PC-3 (cell line): Measurements from ENCODE around the gene CCR7. TPM values are rescaled to one million over a fixed set of nuclear protein-coding genes. Genes with fewer than 3 reads are reported as not detected.

Experiments used
- ATAC-seq: fragments of 200-7000 bp; cut with Tn5 transposase; 2 replicates; pipeline ENCODE4 v1.9.1; 2020; ENCODE audit warnings: mild to moderate bottlenecking, moderate library complexity
- BruUV-seq: library from RNA; stranded (reverse); fragments of 400-500 nt; replicated peaks from 2 replicates; lab custom pipeline; 2021; lab: Mats Ljungman, UMichigan
- CTCF ChIA-PET: fragments of 300-600 bp; sonication (Branson Sonifier 250); formaldehyde crosslinking; loops from one replicate; lab custom pipeline; 2022; ENCODE audit warnings: antibody characterized with exemption; lab: Charles Lee
- POLR2A ChIA-PET: fragments of 300-600 bp; sonication (Branson Sonifier 250); formaldehyde crosslinking; loops from one replicate; lab custom pipeline; 2022; ENCODE audit warnings: antibody characterized with exemption; ENCODE audit not compliant: unreplicated experiment; lab: Charles Lee
- DNase-seq: peaks from one replicate; pipeline ENCODE4 v3.0.0-alpha.2; 2015
- H2AFZ ChIP-seq: fragments of 300-600 bp; sonication (generic); 2 replicates; pipeline ENCODE4 v1.6.0; 2016; ENCODE audit warnings: antibody characterized with exemption, low read length
- H3F3A ChIP-seq: fragments of 300-600 bp; sonication (generic); one replicate; pipeline ENCODE4 v1.6.0; 2017; ENCODE audit warnings: antibody characterized with exemption, low read length, control low read depth, mild to moderate bottlenecking; ENCODE audit not compliant: unreplicated experiment
- H3K27ac ChIP-seq: fragments of 300-600 bp; sonication (generic); 2 replicates; pipeline ENCODE4 v1.5.1; 2016; ENCODE audit warnings: mild to moderate bottlenecking, low read length
- H3K27me3 ChIP-seq: fragments of 300-600 bp; sonication (generic); 2 replicates; pipeline ENCODE4 v1.6.1; 2016; ENCODE audit warnings: low read length, mixed read lengths
- H3K36me3 ChIP-seq: fragments of 300-600 bp; sonication (generic); 2 replicates; pipeline ENCODE4 v1.6.1; 2016; ENCODE audit warnings: low read depth, mixed run types, low read length, mixed read lengths
- H3K4me1 ChIP-seq: fragments of 300-600 bp; sonication (generic); 2 replicates; pipeline ENCODE4 v1.5.1; 2016; ENCODE audit warnings: low read length; ENCODE audit not compliant: insufficient read depth
- H3K4me2 ChIP-seq: fragments of 300-600 bp; sonication (generic); 2 replicates; pipeline ENCODE4 v1.6.0; 2016; ENCODE audit warnings: low read length
- H3K4me3 ChIP-seq: fragments of 300-600 bp; sonication (generic); 2 replicates; pipeline ENCODE4 v1.5.1; 2016; ENCODE audit warnings: mild to moderate bottlenecking, low read length, mixed read lengths
- H3K79me2 ChIP-seq: fragments of 300-600 bp; sonication (generic); 2 replicates; pipeline ENCODE4 v1.6.1; 2017; ENCODE audit warnings: low read length, mixed read lengths
- H3K9ac ChIP-seq: fragments of 300-600 bp; sonication (generic); 2 replicates; pipeline ENCODE4 v1.6.0; 2016; ENCODE audit warnings: mild to moderate bottlenecking, low read length
- H3K9me2 ChIP-seq: fragments of 300-600 bp; sonication (generic); replicated peaks from 2 replicates; pipeline ENCODE4 v1.6.1; 2016; ENCODE audit warnings: mixed run types, low read length, mixed read lengths
- H3K9me3 ChIP-seq: fragments of 300-600 bp; sonication (generic); 2 replicates; pipeline ENCODE4 v1.6.1; 2016; ENCODE audit warnings: low read length, mixed read lengths
- H4K20me1 ChIP-seq: fragments of 300-600 bp; sonication (generic); 2 replicates; pipeline ENCODE4 v1.6.1; 2016; ENCODE audit warnings: low read length, mixed read lengths
- EZH2 ChIP-seq: fragments of 300-600 bp; sonication (generic); IDR thresholded peaks from one replicate; pipeline ENCODE4 v1.6.1; 2017; ENCODE audit warnings: antibody characterized with exemption, mild to moderate bottlenecking, low read length; ENCODE audit not compliant: unreplicated experiment
- EZH2phosphoT487 ChIP-seq: fragments of 300-600 bp; sonication (generic); IDR thresholded peaks from 2 replicates; pipeline ENCODE4 v1.6.1; 2018; ENCODE audit warnings: mild to moderate bottlenecking, antibody characterized with exemption, low read length, borderline replicate concordance
- intact Hi-C: fragments of 100-400 bp; cut with micrococcal nuclease; formaldehyde crosslinking; loops from 2 replicates; pipeline ENCODE4 v1.9.0; 2023
- total RNA-seq: library from RNA; depleted of rRNA; stranded (reverse); fragments of >200 nt; gene quantifications from 2 replicates; pipeline ENCODE4 v1.2.3, GENCODE V29; 2014
- TF ChIP-seq, protein P1 (sequence below): fragments of 300-600 bp; sonication (generic); conservative IDR thresholded peaks from 2 replicates; pipeline ENCODE4 v1.5.1; 2017; ENCODE audit warnings: antibody characterized with exemption, low read depth, mild to moderate bottlenecking, low read length

The CCR7 gene
- total RNA-seq, 1 experiment from 2014 or later: not detected

DNA sequence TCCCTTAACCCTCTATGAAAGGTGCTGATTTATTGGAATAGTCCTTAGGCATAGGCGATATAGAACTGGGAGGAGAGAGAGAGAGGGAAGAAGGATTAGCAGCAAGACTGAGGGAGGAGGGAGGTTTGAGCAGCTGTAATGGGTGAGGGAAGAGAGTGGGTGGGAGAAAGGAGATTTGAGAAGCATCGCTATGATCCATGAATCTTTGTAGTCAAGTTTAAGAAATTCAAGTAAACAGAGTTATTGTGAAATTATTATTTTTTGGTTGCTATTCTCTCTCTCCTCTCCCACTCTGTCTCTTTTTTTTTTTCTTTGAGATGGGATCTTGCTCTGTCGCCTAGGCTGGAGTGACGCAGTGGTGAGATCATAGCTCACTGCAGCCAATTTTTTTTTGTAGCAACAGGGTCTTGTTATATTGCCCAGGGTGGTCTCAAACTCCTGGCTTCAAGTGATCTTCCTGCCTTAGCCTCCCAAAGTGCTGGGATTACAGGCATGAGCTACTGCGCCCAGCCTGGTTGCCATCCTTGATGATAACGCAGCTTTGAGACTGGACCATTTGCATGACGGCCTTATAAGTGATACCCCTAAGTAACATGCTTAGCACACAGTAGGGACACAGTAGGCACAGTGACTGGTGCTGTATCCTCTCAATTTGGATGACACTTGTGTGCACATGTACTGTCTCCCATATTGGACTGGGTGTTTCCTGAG, 42.9 kb downstream of the CCR7 start:
- no peak overlapping the region for H3K4me3 ChIP-seq
- intact Hi-C loops: no loop called here

DNA sequence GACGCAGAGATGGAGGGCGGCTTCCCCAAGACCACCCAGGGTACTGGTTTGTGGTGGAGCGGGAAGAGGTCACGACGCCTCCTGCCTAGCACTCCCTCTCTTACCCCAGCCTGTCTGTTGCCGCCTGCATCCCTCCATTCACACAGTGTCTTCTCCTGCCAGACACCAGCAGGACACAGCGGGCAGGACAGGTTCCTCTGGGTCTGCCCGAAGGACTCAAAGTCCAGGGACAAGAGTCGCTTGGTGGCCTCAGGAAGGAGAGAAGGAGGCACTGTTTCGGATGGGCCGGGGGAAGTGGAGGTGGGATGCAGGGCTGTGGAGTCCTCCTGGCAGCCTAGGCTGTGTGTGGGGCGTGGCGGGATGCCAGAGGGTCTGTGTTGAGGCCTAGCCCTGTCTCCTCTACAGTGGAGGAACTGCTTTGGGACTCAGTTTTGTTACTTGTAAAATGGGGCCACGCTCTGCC, 44.2 kb downstream of the CCR7 start:
- H3K9ac ChIP-seq: peak overlapping the region; percentile 69
- H3K4me2 ChIP-seq: peak overlapping the region; percentile 22; the same call in 1 of the 2 replicates
- H3K27ac ChIP-seq: peak overlapping the region; percentile 100
- intact Hi-C loops: no loop called here
- peaks cover 19% of the 10 kb centered on the region for H3K79me2 ChIP-seq
- no peak overlapping the region for H2AFZ ChIP-seq
- H3K27me3 ChIP-seq: no peaks in the 10 kb centered on the region
- ATAC-seq (no peak), DNase-seq (no peak)
- peaks cover 80% of the 10 kb centered on the region for H3K4me1 ChIP-seq
- no peaks in the 10 kb centered on the region for H3K9me3 ChIP-seq
- TF ChIP-seq EZH2 (no peak), EZH2phosphoT487 (no peak)
- TF ChIP-seq, protein P1, sequence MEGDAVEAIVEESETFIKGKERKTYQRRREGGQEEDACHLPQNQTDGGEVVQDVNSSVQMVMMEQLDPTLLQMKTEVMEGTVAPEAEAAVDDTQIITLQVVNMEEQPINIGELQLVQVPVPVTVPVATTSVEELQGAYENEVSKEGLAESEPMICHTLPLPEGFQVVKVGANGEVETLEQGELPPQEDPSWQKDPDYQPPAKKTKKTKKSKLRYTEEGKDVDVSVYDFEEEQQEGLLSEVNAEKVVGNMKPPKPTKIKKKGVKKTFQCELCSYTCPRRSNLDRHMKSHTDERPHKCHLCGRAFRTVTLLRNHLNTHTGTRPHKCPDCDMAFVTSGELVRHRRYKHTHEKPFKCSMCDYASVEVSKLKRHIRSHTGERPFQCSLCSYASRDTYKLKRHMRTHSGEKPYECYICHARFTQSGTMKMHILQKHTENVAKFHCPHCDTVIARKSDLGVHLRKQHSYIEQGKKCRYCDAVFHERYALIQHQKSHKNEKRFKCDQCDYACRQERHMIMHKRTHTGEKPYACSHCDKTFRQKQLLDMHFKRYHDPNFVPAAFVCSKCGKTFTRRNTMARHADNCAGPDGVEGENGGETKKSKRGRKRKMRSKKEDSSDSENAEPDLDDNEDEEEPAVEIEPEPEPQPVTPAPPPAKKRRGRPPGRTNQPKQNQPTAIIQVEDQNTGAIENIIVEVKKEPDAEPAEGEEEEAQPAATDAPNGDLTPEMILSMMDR: no peak
- no peaks in the 10 kb centered on the region for H4K20me1 ChIP-seq
- no peak overlapping the region for H3K4me3 ChIP-seq
- ChIA-PET CTCF (no interaction called here), POLR2A (no interaction called here)
- H3K36me3 ChIP-seq: no peaks in the 10 kb centered on the region
- H3F3A ChIP-seq: peaks cover 21% of the 10 kb centered on the region
- no peaks in the 10 kb centered on the region for H3K9me2 ChIP-seq
- TSS peak; percentile 25 for BruUV-seq

More for the DNA sequence above, 42.9 kb downstream of the CCR7 start:
- Histone ChIP-seq H3F3A (peaks cover 17% of the 10 kb centered on the region), H3K9me3 (no peaks in the 10 kb centered on the region), H3K9ac (peak overlapping the region; percentile 69), H3K4me1 (peaks cover 67% of the 10 kb centered on the region), H3K27ac (peak overlapping the region; percentile 100), H4K20me1 (no peaks in the 10 kb centered on the region), H2AFZ (no peak overlapping the region), H3K9me2 (no peaks in the 10 kb centered on the region), H3K4me2 (peak overlapping the region; percentile 44), H3K36me3 (no peaks in the 10 kb centered on the region), H3K79me2 (peaks cover 19% of the 10 kb centered on the region), H3K27me3 (no peaks in the 10 kb centered on the region)
- DNase-seq: no peak
- ChIA-PET CTCF (no interaction called here), POLR2A (no interaction called here)
- no peak for ATAC-seq
- TSS peak; percentile 45 for BruUV-seq
- TF ChIP-seq, protein P1: no peak
- TF ChIP-seq EZH2phosphoT487: no peak
- no peak for TF ChIP-seq EZH2

DNA sequence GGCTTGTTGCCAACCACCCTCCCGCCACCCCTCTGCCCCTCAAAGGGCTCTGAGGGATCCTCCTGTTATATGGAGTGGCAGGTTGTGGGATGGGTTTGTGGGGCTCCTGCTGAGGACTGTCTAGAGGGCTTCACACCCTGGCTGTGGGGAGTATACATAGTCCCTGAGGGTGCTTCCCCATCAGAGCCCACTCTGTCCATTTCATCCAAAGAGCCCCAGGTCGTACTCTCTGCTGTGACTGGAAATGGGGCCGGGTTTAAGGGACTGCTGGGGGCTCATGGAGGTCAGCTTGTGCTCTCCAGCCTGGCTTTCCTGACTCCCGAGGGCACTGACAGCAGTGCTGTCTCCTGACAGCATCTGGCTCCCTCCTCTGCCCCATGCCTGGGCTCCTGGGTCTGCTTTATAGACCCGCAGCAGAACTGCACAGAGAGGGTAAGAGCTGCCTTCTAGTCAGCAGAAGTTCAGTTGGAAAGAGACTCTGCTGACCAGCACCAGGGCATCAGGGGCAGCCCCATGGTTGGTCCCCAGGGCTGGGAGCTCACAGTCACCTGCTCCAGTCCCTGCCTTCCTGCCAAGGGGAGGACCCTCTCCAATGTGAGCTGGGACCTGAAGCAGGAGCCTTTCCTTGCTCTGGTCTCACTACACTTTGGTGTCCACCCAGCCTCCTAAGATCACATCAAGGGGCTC, 46.0 kb downstream of the CCR7 start:
- H3K9ac ChIP-seq: peak overlapping the region; percentile 78
- POLR2A ChIA-PET: no interaction called here
- peak overlapping the region; percentile 100 for H3K27ac ChIP-seq
- no peaks in the 10 kb centered on the region for H3K36me3 ChIP-seq
- H3K79me2 ChIP-seq: peaks cover 19% of the 10 kb centered on the region
- H3F3A ChIP-seq: peaks cover 21% of the 10 kb centered on the region
- H3K9me2 ChIP-seq: no peaks in the 10 kb centered on the region
- H2AFZ ChIP-seq: no peak overlapping the region
- no peaks in the 10 kb centered on the region for H4K20me1 ChIP-seq
- no TSS peak for BruUV-seq
- peak overlapping the region; percentile 67 for H3K4me2 ChIP-seq
- H3K4me3 ChIP-seq: no peak overlapping the region
- CTCF ChIA-PET: interaction anchor here (0.5 to 0.6 kb wide), 2 partner anchors 41 to 103 kb away, joined by 4 to 7 read pairs; no protein-coding TSS in a partner anchor
- no peak for TF ChIP-seq EZH2
- no peak for TF ChIP-seq EZH2phosphoT487
- TF ChIP-seq, protein P1: no peak
- no peak for DNase-seq
- H3K4me1 ChIP-seq: peaks cover 98% of the 10 kb centered on the region
- H3K27me3 ChIP-seq: no peaks in the 10 kb centered on the region
- no peak for ATAC-seq
- intact Hi-C loops: no loop called here
- H3K9me3 ChIP-seq: no peaks in the 10 kb centered on the region
